IPS-15b (cell line): ENCODE results near the gene MCFD2.

Experiments used
- H3K27me3 ChIP-seq: one replicate; pipeline ENCODE4 v1.6.1; 2013; ENCODE audit warnings: low read length; ENCODE audit not compliant: control insufficient read depth, insufficient read depth
- H3K36me3 ChIP-seq: one replicate; pipeline ENCODE4 v1.6.1; 2013; ENCODE audit warnings: low read length; ENCODE audit not compliant: control insufficient read depth, insufficient read depth
- H3K4me1 ChIP-seq: one replicate; pipeline ENCODE4 v1.6.1; 2013; ENCODE audit warnings: mild to moderate bottlenecking, low read length; ENCODE audit not compliant: control insufficient read depth, insufficient read depth
- H3K4me3 ChIP-seq: one replicate; pipeline ENCODE4 v1.5.1; 2013; ENCODE audit warnings: low read depth, low read length
- H3K9ac ChIP-seq: one replicate; pipeline ENCODE4 v1.6.1; 2013; ENCODE audit warnings: low read depth, mild to moderate bottlenecking, low read length
- H3K9me3 ChIP-seq: one replicate; pipeline ENCODE4 v1.6.1; 2013; ENCODE audit warnings: mild to moderate bottlenecking, low read length; ENCODE audit not compliant: control insufficient read depth, insufficient read depth

MCFD2 gene

DNA sequence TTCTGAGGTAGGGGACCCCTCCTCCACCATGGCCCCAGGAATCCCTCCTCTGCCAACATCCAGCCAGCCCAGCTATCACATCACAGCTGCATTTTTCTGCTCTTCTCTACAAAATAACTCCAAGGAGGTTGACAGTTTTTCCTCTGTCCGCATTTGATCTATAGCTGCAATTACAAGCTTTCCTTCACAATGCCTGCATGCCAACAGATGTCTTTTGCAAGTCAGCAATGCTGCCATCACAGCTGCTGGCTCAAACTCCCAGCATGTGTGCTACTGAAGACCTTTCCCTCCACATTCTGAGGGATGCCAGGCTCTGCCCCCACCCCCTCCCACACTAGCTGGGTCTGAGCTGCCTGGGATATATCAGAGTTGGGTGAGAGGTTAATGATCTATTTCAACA lies 51.7 kb downstream of the MCFD2 start:
- no peaks in the 10 kb centered on the region for H3K4me1 ChIP-seq
- H3K27me3 ChIP-seq = no peaks in the 10 kb centered on the region
- no peaks in the 10 kb centered on the region for H3K36me3 ChIP-seq
- H3K9me3 ChIP-seq = no peaks in the 10 kb centered on the region
- H3K9ac ChIP-seq = no peak overlapping the region
- H3K4me3 ChIP-seq = no peak overlapping the region

DNA sequence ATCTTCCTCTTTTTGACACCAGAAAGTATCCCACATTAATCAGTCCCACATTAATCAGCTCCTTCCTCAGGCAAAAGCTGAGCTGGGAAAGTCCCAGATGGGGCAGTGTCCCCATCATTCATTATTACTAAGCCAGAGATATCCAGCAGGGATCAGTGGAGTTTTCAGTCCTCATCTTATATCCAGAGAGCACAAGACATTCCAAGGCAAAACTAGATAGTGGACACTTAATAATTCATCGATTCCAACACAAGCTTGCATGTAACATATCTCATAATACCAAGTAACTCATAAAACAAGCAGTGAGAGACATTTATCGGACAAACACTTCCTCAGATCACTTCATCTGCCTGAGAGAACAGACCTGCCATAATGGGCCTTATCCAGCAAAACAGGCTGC lies 53.1 kb downstream of the MCFD2 start:
- no peaks in the 10 kb centered on the region for H3K4me1 ChIP-seq
- no peak overlapping the region for H3K9ac ChIP-seq
- no peaks in the 10 kb centered on the region for H3K27me3 ChIP-seq

DNA sequence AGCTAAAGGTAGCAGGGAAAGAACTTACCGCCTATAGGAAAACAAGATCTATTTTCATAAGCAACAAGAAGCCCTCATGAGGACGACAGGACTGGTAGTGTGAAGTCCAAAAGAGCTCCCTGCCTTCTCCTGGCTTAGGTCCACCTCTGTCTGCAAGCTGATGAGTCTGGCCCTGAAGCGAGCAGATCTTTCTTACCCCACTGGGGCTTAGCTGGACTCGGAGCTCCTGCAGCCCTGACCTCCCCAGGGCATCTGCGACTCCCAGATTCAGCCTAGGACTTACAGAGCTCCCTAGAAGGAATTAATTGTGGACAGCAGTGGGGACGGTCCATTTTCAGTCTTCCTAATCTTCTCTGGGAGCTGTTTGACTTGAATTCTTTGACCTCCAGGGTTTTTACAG lies 53.7 kb downstream of the MCFD2 start:
- Histone ChIP-seq H3K4me1 (no peaks in the 10 kb centered on the region), H3K27me3 (no peaks in the 10 kb centered on the region), H3K9ac (no peak overlapping the region), H3K4me3 (no peak overlapping the region), H3K9me3 (no peaks in the 10 kb centered on the region), H3K36me3 (no peaks in the 10 kb centered on the region)

More for the DNA sequence above, 53.1 kb downstream of the MCFD2 start:
- Histone ChIP-seq H3K36me3 (no peaks in the 10 kb centered on the region), H3K4me3 (no peak overlapping the region), H3K9me3 (no peaks in the 10 kb centered on the region)

DNA sequence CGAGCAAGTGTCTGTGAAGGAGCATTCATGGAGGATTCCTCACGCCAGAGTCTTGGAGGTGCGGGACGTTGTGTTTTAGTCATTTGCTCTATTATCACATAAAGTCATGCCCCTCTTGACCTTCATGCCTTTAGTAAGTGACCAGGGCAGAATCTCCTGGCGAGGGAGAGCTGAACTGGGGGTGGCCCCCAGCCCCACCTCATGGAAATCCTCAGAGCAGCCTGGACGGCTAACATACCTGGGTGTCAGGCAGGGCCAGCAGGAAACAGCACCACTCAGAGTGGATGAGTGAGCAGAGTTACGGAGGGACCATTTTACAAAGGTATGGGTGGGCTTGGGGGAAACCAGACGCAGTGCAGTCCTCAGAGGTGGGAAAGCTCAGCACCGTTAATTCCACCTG lies 56.1 kb downstream of the MCFD2 start:
- H3K4me3 ChIP-seq = no peak overlapping the region
- H3K36me3 ChIP-seq = no peaks in the 10 kb centered on the region
- no peak overlapping the region for H3K9ac ChIP-seq
- H3K9me3 ChIP-seq = no peaks in the 10 kb centered on the region
- no peaks in the 10 kb centered on the region for H3K27me3 ChIP-seq
- no peaks in the 10 kb centered on the region for H3K4me1 ChIP-seq

DNA sequence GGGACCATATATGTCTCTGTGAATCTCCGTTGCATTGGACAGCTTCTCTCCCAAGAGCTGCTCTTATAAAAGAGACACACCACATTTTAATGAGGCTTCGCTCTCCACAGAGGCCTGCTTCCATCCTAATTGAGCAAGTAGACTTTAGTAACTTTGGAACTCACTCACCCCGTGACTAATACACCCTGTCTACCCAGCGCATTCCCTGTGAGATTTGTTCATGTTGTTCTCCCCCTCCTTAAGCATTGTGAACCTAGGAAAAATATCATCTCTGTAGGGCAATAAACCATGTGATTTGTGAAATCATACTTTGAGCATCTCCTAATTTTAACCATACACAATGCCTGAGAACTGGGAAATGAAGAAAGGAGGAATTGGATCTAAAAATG lies 56.9 kb downstream of the MCFD2 start:
- H3K27me3 ChIP-seq = no peaks in the 10 kb centered on the region
- no peaks in the 10 kb centered on the region for H3K9me3 ChIP-seq
- no peaks in the 10 kb centered on the region for H3K36me3 ChIP-seq
- no peak overlapping the region for H3K9ac ChIP-seq
- no peaks in the 10 kb centered on the region for H3K4me1 ChIP-seq
- no peak overlapping the region for H3K4me3 ChIP-seq

DNA sequence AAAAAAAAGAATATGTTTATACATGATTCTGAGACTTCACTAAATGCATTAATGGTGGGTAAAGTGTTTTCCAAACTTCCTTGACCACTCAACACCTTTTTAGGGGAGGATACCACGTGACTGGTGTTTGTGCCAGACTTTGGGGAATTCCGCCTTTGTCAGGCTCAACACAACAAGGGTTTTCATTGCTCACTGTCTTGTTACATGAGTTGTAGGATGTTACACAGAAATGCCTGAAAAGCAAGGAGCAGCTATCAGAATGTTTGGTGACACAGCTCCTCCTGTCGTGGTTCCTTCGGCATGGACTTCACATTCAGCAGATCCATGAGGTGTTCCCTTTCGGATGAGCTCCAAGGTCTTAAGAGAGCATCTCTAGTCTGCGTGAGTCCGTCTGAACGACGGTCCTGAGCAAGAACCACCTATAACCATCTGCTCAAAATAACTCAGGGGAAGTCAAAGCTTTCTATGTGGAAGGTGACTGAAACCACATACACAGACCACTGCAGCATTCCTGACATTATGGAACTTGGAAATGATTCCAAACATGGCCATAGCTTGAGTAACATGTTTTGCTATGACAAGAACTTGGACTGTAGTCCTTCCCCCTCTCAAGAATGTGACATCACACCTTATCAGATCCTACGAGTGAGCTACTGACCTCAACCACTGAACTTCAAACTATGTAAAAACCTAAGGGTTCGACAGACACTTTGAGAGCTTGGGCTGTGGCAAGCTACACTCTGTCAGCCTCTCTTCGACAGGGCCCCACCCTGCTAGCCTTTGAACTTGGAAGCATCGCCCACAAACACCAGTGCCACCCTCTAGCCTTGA lies 57.5 kb downstream of the MCFD2 start:
- Histone ChIP-seq H3K36me3 (no peaks in the 10 kb centered on the region), H3K9ac (no peak overlapping the region), H3K4me1 (no peaks in the 10 kb centered on the region), H3K27me3 (no peaks in the 10 kb centered on the region), H3K4me3 (no peak overlapping the region), H3K9me3 (no peaks in the 10 kb centered on the region)

DNA sequence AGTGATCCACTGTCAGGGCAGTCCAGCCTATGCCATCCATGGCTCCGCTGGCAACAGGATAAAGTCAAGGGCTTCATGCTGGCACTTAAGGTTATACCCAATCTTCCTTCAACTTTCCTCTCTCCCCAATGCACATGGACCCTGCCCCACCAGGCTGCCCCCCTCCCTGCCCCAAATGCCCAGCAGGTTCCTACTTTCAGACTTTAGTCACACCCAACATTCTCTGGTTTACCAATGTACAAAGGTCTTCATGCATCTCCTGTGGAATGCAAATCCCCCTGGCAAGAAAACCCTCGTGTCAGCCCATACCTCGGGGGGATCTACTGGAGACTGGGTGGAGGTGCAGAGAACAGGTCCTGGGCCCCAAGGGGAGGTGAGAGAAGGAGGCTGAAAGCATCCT lies 59.3 kb downstream of the MCFD2 start:
- no peaks in the 10 kb centered on the region for H3K36me3 ChIP-seq
- H3K9me3 ChIP-seq = no peaks in the 10 kb centered on the region
- H3K4me1 ChIP-seq = no peaks in the 10 kb centered on the region
- no peak overlapping the region for H3K4me3 ChIP-seq
- no peak overlapping the region for H3K9ac ChIP-seq
- H3K27me3 ChIP-seq = no peaks in the 10 kb centered on the region

DNA sequence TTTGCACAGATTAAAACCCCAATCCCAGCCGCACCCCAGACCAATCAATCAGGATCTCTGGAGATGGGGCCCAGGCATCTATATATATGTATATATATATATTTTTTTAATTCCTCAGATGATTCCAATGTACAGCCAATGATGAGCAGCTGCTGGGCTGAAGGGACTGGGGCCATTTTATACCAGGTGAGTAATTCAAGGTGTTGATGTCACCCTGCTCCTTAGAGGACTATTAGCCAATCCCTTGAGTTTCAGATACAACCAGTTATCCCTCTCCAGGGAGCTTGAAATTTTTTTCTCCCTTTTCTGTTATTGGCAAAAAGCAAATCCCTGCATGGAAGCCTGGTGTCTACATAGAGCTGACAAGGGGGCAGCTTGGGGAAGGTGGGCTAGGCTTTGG lies 59.8 kb downstream of the MCFD2 start:
- H3K9me3 ChIP-seq = no peaks in the 10 kb centered on the region
- H3K4me1 ChIP-seq = no peaks in the 10 kb centered on the region
- H3K9ac ChIP-seq = no peak overlapping the region
- no peak overlapping the region for H3K4me3 ChIP-seq
- H3K36me3 ChIP-seq = no peaks in the 10 kb centered on the region
- no peaks in the 10 kb centered on the region for H3K27me3 ChIP-seq

DNA sequence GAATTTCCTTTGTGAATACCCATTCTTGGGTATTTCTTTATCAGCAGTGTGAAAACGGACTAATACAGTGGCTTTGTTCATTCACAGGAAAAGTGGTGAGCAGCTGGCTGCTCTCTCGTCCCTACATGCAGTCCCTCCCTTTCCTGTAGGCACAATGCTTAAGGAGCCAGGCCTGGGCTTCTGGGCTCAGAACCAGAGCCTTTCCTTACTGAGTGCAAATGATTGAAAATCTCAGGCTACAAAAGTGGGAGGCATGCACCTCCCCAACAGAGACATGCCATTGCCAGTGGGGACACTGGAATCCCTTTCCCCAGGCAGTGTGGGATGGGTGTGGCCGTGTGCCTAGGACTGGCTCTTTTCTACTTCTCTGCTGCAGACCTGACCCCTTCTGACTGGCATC lies 61.3 kb downstream of the MCFD2 start:
- no peak overlapping the region for H3K4me3 ChIP-seq
- no peaks in the 10 kb centered on the region for H3K4me1 ChIP-seq
- H3K36me3 ChIP-seq = no peaks in the 10 kb centered on the region
- no peaks in the 10 kb centered on the region for H3K9me3 ChIP-seq
- no peaks in the 10 kb centered on the region for H3K27me3 ChIP-seq
- no peak overlapping the region for H3K9ac ChIP-seq

DNA sequence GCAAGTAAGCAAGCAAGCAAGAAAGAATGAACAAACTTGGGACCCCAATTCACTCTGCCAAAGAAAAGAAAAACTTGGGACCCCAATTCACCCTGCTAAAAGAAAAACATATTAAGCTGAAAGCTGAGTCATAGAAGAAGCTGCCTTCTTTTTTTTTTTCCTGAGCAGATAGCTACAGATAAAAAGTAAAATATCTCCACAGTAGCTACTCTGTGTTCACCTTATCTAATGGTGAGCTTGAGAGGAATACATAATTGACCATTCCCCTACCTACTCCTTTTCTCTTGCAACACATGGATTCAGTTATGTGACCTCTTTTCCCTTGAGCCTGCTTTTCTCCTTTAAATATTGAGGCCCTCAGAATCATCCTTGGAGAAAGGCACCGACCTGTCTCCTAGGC lies 63.0 kb downstream of the MCFD2 start:
- H3K36me3 ChIP-seq = no peaks in the 10 kb centered on the region
- H3K9ac ChIP-seq = no peak overlapping the region
- H3K4me1 ChIP-seq = no peaks in the 10 kb centered on the region
- no peaks in the 10 kb centered on the region for H3K9me3 ChIP-seq
- H3K4me3 ChIP-seq = no peak overlapping the region
- H3K27me3 ChIP-seq = no peaks in the 10 kb centered on the region

DNA sequence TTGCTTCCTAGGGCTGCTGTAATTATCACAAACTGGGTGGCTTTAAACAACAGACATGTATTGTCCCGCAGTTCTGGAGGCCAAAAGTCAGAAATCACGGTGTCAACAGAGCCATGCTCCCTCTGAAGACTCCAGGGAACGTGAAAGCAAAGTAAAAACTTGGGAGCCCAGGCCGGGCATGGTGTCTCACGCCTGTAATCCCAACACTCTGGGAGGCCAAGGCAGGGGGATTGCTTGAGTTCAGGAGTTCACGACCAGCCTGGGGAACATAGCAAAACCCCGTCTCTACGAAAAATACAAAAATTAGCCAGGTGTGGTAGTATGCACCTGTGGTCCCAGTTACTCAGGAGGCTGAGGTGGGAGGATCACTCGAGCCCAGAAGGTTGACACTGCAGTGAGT lies 63.5 kb downstream of the MCFD2 start:
- Histone ChIP-seq H3K9ac (no peak overlapping the region), H3K4me1 (no peaks in the 10 kb centered on the region)

More for the DNA sequence above, 63.5 kb downstream of the MCFD2 start:
- H3K27me3 ChIP-seq = no peaks in the 10 kb centered on the region
- H3K9me3 ChIP-seq = no peaks in the 10 kb centered on the region
- H3K36me3 ChIP-seq = no peaks in the 10 kb centered on the region
- H3K4me3 ChIP-seq = no peak overlapping the region
